Caco-2 (cell line): Measurements from ENCODE around the gene SEC14L6. TPM values are rescaled to one million over a fixed set of nuclear protein-coding genes. Genes with fewer than 3 reads are reported as not detected.

Experiments used
- BruUV-seq: library from RNA; stranded (reverse); fragments of 400-500 nt; replicated peaks from 2 replicates; lab custom pipeline; 2021; lab: Mats Ljungman, UMichigan
- CTCF ChIA-PET: fragments of 300-600 bp; sonication (Branson Sonifier 250); formaldehyde crosslinking; loops from one replicate; lab custom pipeline; 2022; ENCODE audit warnings: antibody characterized with exemption; lab: Charles Lee
- POLR2A ChIA-PET: fragments of 300-600 bp; sonication (Branson Sonifier 250); formaldehyde crosslinking; loops from one replicate; lab custom pipeline; 2022; ENCODE audit warnings: antibody characterized with exemption; lab: Charles Lee
- DNase-seq, 2 experiments: peaks; one replicate each; pipeline versions ENCODE4 v3.0.0 to v3.0.0-alpha.2; 2020 to 2022
- H3K27me3 ChIP-seq: replicated peaks from 2 replicates; pipeline ENCODE4 v1.6.0; 2011; ENCODE audit warnings: low read length; ENCODE audit not compliant: control insufficient read depth, insufficient read depth
- H3K36me3 ChIP-seq: 2 replicates; pipeline ENCODE4 v1.5.1; 2011; ENCODE audit warnings: low read length; ENCODE audit not compliant: control insufficient read depth, insufficient read depth
- H3K4me1 ChIP-seq: fragments of 250-450 bp; sonication (Bioruptor Pico); 2 replicates; pipeline ENCODE4 v1.5.1; 2020; ENCODE audit warnings: mild to moderate bottlenecking
- H3K4me3 ChIP-seq: 2 replicates; pipeline ENCODE4 v1.5.1; 2011; ENCODE audit warnings: low read depth, mild to moderate bottlenecking, control low read depth, low read length
- H3K9me3 ChIP-seq: fragments of 250-450 bp; sonication (Bioruptor Pico); 2 replicates; pipeline ENCODE4 v1.5.1; 2020; ENCODE audit warnings: mild to moderate bottlenecking, moderate library complexity
- H3K27ac Mint-ChIP-seq: one replicate; pipeline ENCODE4 v1.8.0; 2022; ENCODE audit warnings: mixed read lengths; ENCODE audit not compliant: unreplicated experiment
- H3K27me3 Mint-ChIP-seq: one replicate; pipeline ENCODE4 v1.8.0; 2022; ENCODE audit warnings: mixed read lengths; ENCODE audit not compliant: insufficient read depth, unreplicated experiment
- H3K36me3 Mint-ChIP-seq: one replicate; pipeline ENCODE4 v1.8.0; 2022; ENCODE audit warnings: mild to moderate bottlenecking, mixed read lengths; ENCODE audit not compliant: insufficient read depth, unreplicated experiment
- H3K4me1 Mint-ChIP-seq: one replicate; pipeline ENCODE4 v1.8.0; 2022; ENCODE audit warnings: low read depth, mixed read lengths; ENCODE audit not compliant: unreplicated experiment
- H3K4me3 Mint-ChIP-seq: one replicate; pipeline ENCODE4 v1.8.0; 2022; ENCODE audit warnings: mild to moderate bottlenecking, moderate library complexity, mixed read lengths; ENCODE audit not compliant: unreplicated experiment
- H3K9me3 Mint-ChIP-seq: one replicate; pipeline ENCODE4 v1.8.0; 2022; ENCODE audit warnings: mixed read lengths; ENCODE audit not compliant: unreplicated experiment
- CTCF ChIP-seq, 2 experiments: fragments of 200-600 bp in 1 of 2; IDR thresholded peaks; 1 replicate in 1 of 2; 2 replicates in 1 of 2; pipeline versions ENCODE4 v1.5.1 to v1.8.0; 2011 to 2022; ENCODE audit warnings: antibody characterized with exemption in 1 of 2, control low read depth in 1 of 2, inconsistent platforms in 1 of 2, low read depth in 1 of 2, low read length in 1 of 2, mild to moderate bottlenecking in 1 of 2, moderate library complexity in 1 of 2; ENCODE audit not compliant: insufficient read depth in 1 of 2, severe bottlenecking in 1 of 2, unreplicated experiment in 1 of 2
- intact Hi-C: fragments of 100-400 bp; cut with micrococcal nuclease; formaldehyde crosslinking; loops from one replicate; pipeline ENCODE4 v1.10.0; 2022; ENCODE audit not compliant: unreplicated experiment
- total RNA-seq: library from RNA; stranded (reverse); gene quantifications from 2 replicates; pipeline ENCODE4 v1.2.3, GENCODE V29; 2022

Gene SEC14L6
- total RNA-seq, 1 experiment from 2014 or later: 0.14 TPM

- H3K27ac Mint-ChIP-seq: no peak overlapping the region
- intact Hi-C loops: loop anchor here (10.0 kb wide), 1 partner anchor 203 kb away; the partner anchor contains the start of gene CASTOR1
- no TSS peak for BruUV-seq
- no peaks in the 10 kb centered on the region for H3K27me3 Mint-ChIP-seq
- no peaks in the 10 kb centered on the region for H3K4me1 ChIP-seq
- no peaks in the 10 kb centered on the region for H3K9me3 Mint-ChIP-seq
- H3K9me3 ChIP-seq: no peaks in the 10 kb centered on the region
- TF ChIP-seq CTCF (IDR thresholded peaks at IDR 0.05; ENCODE audit: insufficient read depth in 1 of 2, low read depth in 1 of 2, low read length in 1 of 2, severe bottlenecking in 1 of 2, unreplicated experiment in 1 of 2): no peak
- no peak for DNase-seq
- no peak overlapping the region for H3K4me3 ChIP-seq
- no peaks in the 10 kb centered on the region for H3K27me3 ChIP-seq
- H3K36me3 Mint-ChIP-seq: no peaks in the 10 kb centered on the region
- no peak overlapping the region for H3K4me3 Mint-ChIP-seq
- ChIA-PET CTCF (no interaction called here), POLR2A (no interaction called here)
- no peaks in the 10 kb centered on the region for H3K36me3 ChIP-seq
- H3K4me1 Mint-ChIP-seq: no peaks in the 10 kb centered on the region
Observed at GRCh38 chr22:30488121-30488520, 58.4 kb downstream of the SEC14L6 start.

- H3K27ac Mint-ChIP-seq: no peak overlapping the region
- no peaks in the 10 kb centered on the region for H3K4me1 ChIP-seq
- H3K27me3 ChIP-seq: no peaks in the 10 kb centered on the region
- intact Hi-C loops: loop anchor here (10.0 kb wide), 1 partner anchor 202 kb away; the partner anchor contains the start of gene CASTOR1
- H3K4me3 ChIP-seq: no peak overlapping the region
- CTCF ChIA-PET: interaction anchor here (1.1 to 1.8 kb wide), 3 partner anchors 41 to 101 kb away, joined by 3 to 9 read pairs (median 4); no protein-coding TSS in a partner anchor
- no peak for TF ChIP-seq CTCF (IDR thresholded peaks at IDR 0.05; ENCODE audit: insufficient read depth in 1 of 2, low read depth in 1 of 2, low read length in 1 of 2, severe bottlenecking in 1 of 2, unreplicated experiment in 1 of 2)
- no peaks in the 10 kb centered on the region for H3K36me3 Mint-ChIP-seq
- BruUV-seq: no TSS peak
- POLR2A ChIA-PET: no interaction called here
- peaks cover 5% of the 10 kb centered on the region for H3K27me3 Mint-ChIP-seq
- H3K9me3 Mint-ChIP-seq: no peaks in the 10 kb centered on the region
- no peak for DNase-seq
- H3K4me3 Mint-ChIP-seq: no peak overlapping the region
- no peaks in the 10 kb centered on the region for H3K4me1 Mint-ChIP-seq
- H3K36me3 ChIP-seq: no peaks in the 10 kb centered on the region
- no peaks in the 10 kb centered on the region for H3K9me3 ChIP-seq
Observed at GRCh38 chr22:30486661-30487115, 59.9 kb downstream of the SEC14L6 start.

GRCh38 chr22:30486118-30486517, 60.4 kb downstream of the SEC14L6 start:
- Histone ChIP-seq H3K4me1 (no peaks in the 10 kb centered on the region), H3K27me3 (no peaks in the 10 kb centered on the region), H3K36me3 (no peaks in the 10 kb centered on the region), H3K4me3 (no peak overlapping the region), H3K9me3 (no peaks in the 10 kb centered on the region)
- ChIA-PET POLR2A (interaction anchor here (0.7 kb wide), 1 partner anchor 61 kb away, joined by 3 read pairs; no protein-coding TSS in a partner anchor), CTCF (interaction anchor here (0.5 to 1.8 kb wide), 4 partner anchors 41 to 425 kb away, joined by 3 to 9 read pairs (median 4); no protein-coding TSS in a partner anchor)
- BruUV-seq: no TSS peak
- H3K9me3 Mint-ChIP-seq: no peaks in the 10 kb centered on the region
- no peaks in the 10 kb centered on the region for H3K36me3 Mint-ChIP-seq
- no peaks in the 10 kb centered on the region for H3K4me1 Mint-ChIP-seq
- intact Hi-C loops: loop anchor here (10.0 kb wide), 1 partner anchor 201 kb away; the partner anchor contains the start of gene CASTOR1
- no peak for DNase-seq
- peaks cover 5% of the 10 kb centered on the region for H3K27me3 Mint-ChIP-seq
- no peak overlapping the region for H3K4me3 Mint-ChIP-seq
- TF ChIP-seq CTCF (IDR thresholded peaks at IDR 0.05; ENCODE audit: insufficient read depth in 1 of 2, low read depth in 1 of 2, low read length in 1 of 2, severe bottlenecking in 1 of 2, unreplicated experiment in 1 of 2): no peak
- H3K27ac Mint-ChIP-seq: no peak overlapping the region
